GM18861 (cell line): ENCODE measurements around the gene ZNF888.
"Not testable (repeated sequence)": the region's sequence is repeated elsewhere in the genome, so short reads cannot be mapped to it uniquely, and the experiment has no call there.

Experiments
- ATAC-seq: cut with Tn5 transposase; IDR thresholded peaks from one replicate; pipeline ENCODE4 v1.9.1; 2021; ENCODE audit not compliant: unreplicated experiment

Gene ZNF888

DNA sequence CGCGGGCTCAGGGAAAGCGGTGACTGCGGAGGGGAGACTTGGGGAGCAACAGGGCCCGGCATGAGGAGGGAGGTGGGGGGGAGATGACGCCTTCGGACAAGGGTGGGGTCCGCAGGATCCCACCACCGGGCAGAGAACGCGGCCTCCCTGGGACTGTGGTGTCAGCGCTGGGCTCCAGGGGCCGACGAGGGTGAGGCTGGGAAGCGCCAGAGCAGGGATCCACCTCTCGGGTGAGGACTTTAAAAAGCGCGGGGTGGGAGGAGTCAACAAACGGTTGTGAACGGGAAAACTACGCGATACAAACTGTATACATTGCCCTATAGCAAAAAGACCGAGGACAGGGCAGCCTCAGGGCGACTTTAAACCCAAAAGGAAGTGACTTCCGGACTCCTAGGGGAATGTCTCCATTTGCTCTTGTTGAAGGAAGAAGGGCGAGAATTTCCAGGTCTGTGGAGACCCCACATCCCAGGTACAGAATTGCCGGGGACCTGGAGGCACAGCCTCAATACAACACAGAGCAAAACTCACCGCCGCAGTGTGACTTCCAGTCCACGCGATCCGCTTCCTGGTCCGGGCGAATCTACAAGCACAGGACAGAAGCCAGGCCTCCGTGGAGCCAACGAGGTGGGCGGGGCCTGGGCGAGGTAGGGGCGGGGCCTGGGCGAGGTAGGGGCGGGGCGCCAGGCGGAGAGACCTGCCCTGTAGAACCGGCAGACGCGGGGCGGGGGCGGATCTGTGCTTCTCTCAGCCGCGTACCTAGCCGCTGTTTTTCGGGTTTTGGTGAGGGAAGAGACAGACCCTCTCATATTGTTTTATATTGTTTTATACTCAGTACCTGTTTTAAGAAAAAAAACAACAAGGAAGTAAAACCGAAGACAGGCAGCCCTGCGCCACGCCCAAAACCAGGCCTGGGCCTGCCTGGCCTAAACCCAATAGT, at the start of gene ZNF888:
Gene ZNF888 (minus strand): TSS at position 588 of the 937 bp plus-strand sequence. CDS start 5,555 bp downstream, outside the sequence.
- ATAC-seq: peak; percentile 62

DNA sequence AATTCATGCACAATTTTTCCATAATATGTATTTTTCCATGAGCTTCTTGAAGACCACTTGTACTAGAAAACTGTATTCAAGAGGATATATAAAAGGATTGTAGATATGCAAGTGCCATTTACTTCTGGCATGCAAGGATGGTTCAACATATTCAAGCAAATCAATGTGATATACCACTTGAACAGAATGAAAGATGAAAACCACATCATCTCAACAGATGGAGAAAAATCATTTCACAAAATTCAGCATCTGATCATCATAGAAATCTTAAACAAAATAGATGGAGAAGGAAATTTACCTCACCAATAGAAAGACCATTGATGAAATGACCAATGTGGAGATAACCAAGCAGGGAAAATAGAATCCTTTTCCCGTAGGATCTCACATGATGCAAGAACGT, 44.5 kb upstream of the ZNF888 start:
- no peak for ATAC-seq

DNA sequence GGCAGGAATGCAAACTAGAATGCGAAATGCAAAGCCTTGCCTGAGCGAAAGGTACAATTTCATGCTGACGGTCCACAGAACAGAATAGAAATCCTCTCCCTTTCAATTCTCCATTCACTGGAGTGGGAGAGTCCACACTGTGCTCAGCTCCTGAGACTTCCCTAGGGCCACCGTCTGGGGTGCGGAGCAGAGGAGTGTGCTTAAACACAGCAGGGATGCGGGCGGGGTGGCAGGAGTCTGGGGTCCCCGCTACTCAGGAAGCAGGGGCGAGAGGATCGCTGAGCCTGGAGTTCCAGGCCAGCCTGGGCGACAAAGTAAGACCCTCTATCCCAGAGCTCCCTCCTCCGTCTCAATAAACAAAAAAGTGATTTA, 40.0 kb upstream of the ZNF888 start:
- ATAC-seq: peak; percentile 13

DNA sequence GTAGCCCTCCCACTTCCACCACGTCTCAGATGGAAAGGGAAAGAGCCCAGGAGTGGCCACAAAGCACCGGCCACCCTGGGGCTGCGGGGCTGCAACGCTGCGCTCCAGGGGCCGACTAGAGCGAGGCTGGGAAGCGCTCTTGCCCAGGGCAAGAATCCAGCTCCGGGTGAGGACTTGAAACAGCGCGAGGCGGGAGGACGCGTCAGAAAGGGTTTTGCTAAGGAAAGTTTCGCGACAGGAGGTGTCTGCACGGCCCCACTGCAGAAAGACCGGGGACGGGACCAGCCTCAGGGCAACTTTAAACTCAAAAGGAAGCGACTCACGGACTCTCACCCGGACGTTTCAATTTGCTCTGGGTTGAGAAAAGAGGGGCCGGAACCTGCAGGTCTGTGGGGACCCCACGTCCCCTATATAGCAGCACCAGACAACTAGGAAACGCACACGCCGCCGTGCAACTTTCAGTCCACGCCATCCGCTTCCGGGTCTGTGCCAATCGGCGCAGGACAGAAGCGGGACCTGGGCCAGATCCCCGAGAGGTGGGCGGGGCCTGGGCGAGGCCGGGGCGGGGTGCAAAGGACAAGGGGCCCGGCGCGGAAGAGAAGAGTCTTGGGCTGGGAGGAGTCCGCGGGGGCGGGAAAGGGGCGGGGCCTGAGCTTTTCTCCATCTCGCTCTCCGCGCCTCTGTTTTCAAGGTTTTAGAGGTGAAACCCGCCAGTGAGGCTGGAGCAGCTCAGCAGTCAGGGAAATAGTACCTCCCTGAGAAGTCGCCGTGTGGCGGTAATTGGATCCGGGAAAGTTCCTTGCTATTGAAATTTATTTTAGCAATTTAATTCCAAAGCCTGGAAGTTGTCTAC, 39.4 kb upstream of the ZNF888 start, which contains the start of gene ZNF816:
Gene ZNF816 (minus strand): TSS at position 488 of the 853 bp plus-strand sequence. CDS start 6,792 bp downstream, outside the sequence.
- ATAC-seq: peak; percentile 89

DNA sequence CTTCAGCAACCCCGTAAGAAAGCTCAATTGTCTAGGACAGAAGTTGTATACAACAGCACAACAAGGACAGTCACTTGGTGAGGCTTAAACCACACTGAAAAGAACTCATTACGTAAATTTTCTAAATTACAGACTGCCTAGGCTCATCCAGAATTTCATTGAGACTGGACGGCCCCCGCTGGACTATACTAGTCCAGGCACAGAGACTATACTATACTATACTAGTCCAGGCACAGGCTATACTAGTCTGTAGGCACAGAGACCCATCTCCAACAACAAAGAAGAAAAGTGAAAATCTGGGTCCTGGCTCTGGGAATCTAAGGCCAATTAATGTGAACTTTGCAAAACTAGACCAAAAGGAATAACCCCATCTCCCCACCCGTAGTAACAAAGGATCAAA, 38.8 kb upstream of the ZNF888 start:
- ATAC-seq: no peak

DNA sequence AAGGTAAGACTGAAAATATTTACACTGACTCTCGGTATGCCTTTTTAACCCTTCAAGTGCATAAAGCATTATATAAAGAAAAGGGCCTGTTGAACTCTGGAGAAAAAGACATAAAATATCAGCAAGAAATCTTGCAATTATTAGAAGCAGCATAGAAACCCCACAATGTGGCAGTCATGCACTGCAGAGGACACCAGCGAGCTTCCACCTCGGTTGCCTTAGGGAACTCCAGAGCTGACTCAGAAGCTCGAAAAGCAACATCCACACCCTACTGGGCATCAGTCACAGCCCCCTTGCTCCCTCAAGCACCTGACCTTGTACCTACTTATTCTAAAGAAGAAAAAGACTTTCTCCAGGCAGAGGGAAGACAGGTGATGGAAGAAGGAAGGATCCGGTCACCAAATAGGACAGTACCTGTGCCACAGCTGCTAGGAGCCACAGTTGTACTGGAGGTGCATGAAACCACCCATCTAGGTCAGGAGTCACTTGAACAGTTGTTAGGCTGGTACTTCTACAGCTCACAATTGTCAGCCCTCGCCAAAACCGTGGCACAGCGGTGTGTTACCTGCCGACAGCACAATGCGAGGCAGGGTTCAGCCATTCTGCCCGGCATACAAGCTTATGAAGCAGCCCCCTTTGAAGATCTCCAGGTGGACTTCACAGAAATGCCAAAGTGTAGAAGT, 36.5 kb upstream of the ZNF888 start:
- ATAC-seq: no peak

DNA sequence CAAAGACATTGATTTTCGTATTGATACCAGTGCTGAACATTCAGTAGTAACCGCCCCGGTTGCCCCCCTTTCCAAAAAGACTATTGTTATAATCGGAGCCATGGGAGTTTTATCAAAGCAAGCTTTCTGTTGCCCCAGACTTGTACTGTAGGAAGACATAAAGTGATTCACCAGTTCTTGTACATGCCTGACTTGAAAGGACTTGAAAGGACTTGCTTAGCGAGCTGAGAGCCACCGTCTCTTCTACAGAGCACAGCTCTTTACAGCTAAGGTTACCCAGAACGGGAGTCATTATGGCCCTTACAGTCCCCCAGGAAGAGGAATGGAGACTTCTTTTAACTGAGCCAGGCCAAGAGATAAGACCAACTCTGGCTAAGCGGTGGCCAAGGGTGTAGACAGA, 34.4 kb upstream of the ZNF888 start:
- no peak for ATAC-seq

DNA sequence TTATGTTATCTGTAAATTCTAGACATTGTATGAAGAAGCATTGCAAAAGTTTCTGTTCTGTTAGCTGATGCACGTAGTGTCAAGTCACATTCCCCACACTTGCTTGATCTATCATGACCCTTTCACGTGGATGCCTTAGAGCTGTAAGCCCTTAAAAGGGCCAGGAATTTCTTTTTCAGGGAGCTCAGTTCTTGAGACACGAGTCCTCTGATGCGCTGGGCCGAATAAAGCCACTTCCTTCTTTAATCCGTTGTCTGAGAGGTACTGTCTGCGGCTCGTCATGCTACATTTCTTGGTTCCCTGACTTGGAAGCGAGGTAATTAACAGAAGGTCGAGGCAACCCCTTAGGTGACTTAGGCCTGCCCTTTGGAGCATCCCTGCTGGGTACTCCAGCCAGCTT, 33.7 kb upstream of the ZNF888 start:
- ATAC-seq: no peak

DNA sequence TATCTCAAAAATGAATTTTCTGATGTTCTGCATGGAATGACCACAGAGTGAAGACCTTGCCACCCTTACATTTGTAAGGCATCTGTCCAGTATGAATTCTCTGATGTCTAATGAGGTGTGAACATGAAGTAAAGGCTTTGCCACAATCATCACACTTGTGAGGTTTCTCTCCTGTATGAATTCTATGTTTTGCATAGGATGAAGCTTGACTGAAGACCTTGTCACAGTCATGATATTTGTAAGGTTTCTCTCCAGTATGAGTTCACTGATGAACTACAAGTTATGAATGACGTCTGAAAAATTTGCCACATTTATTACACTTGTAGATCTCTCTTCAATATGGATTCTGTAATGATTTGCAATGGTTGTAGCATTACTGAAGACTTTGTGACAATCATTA, 26.2 kb upstream of the ZNF888 start:
- ATAC-seq: no peak

DNA sequence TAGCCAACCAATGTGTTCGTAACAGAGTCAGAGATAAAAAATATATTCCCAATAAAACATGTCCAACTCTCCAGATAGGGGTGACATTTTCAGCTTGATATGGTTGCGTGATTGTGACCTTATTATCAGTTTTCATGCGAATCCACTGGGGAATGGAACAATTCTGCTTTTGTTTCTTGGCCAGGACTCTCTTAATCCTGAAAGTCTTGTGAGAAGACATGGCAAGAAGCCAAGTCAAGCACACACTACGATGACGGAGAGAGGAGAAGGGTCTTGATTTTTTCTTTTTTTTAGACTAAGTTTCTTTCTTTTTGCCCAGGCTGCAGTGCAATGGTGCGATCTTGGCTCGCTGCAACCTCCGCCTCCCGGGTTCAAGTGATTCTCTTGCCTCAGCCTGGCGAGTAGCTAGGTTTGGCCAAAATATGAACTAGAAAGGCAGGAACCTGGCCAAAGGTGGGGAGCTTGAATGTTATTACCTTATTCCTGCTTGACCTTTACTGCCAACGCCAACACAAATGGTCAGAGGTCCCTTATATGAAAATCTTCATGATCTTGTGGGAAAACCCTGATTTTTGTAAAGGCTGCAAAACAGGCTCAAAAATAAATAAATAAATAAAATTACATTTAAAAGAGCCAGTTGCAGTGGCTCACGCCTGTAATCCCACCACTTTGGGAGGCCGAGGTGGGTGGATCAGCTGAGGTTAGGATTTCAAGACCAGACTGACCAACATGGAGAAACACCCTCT, 25.0 kb upstream of the ZNF888 start:
- no peak for ATAC-seq

DNA sequence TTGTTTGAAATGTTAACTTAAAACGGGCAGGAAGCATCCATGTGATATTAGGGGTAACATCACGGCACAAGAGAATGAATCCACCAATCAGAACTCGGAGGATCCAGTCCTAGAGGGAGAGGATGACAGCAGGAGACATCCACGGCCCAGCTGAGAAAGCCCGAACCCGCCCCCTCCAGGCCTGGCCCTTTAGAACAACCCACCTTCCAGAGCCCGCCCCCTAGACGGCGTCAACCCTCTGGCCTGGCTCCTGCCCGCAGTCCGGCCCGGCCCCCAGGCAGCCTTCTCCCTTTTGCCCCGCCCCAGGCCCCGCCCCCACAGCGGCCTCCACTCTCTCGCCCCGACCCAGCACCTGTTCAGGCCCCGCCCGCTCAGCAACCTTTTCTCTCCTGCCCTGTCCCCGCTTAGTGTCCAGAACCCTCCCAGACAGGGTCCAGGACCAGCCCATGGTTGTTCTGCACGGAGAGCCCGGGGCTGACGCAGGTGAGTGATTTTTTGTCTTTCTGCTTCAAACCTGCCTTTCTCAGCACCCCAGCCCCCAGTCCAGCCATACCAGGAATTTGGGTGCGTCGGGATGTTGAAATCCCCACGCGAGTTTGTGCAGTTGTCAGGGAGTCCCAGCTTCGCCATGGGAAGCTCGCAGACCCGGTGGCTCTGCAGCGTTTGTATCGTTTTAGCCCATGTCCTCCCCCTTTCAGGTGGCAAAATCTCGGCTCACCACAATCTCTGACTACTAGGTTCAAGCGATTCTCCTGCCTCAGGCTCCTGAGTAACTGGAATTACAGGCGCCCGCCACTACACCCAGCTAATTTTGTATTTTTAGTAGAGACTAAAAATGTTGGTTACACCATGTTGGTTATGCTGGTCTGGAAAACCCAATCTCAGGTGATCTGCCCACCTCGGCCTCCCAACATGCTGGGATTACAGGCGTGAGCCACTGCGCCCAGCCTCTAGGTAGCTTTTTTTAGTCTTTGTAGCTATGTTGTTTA, 23.4 kb upstream of the ZNF888 start:
- ATAC-seq: no peak

DNA sequence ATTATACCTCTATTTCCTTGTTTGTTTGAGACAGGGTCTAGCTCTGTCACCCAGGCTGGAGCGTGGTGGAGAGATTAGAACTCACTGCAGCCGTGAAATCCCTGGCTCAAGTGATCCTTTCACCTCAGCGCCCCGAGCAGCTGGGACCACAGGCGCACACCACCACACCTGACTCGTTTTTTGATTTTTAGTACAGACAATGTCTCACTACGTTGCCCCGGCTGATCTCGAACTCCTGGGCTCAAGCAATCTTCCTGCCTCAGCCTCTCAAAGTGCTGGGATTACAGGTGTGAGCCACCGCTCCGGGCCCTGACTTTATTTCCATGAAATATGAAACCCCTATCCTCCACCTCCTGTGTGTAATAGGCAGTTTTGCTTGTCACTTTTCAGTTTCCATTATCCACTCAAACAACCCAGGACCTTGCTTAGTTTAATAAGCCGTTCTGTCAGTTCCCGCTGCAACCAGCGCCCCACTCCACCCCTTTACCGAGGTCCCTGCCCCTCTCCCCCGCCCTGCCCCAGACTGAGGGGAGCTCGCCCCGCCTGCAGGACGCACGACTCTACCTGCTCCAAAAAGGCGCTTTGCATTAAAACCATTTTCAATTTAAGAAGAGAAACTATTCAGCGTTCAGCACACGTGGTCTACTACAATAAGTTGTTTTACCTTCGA, 22.6 kb upstream of the ZNF888 start:
- no peak for ATAC-seq

DNA sequence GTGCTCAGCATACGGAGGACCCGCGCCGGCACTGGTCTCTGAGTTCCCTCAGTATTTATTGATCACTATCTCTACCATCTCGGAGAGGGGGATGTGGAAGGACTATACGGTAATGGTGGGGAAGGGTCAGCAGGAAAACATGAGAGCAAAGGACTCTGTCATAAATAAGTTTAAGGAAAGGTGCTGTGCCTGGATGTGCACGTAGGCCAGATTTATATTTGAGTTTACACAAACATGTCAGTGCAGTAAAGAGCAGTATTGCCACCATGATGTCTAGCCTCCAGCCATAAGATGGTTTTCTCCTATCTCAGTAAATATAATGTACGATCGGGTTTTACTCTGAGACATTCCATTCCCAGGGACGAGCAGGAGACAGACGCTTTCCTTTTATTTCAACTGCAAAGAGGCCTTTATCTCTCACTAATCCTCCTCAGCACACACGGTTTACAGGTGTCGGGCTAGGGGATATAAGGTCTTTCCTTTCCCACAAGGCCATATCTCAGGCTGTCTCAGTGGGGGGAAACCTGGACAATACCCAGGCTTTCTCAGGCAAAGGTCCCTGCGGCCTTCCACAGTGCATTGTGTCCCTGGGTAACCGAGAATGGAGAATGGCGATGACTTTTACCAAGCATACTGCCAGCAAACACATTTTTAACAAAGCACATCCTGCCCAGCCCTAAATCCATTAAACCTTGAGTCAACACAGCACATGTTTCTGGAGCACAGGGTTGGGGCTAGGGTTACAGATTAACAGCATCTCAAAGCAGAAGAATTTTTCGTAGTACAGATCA, 21.7 kb upstream of the ZNF888 start:
- not testable (repeated sequence) for ATAC-seq

DNA sequence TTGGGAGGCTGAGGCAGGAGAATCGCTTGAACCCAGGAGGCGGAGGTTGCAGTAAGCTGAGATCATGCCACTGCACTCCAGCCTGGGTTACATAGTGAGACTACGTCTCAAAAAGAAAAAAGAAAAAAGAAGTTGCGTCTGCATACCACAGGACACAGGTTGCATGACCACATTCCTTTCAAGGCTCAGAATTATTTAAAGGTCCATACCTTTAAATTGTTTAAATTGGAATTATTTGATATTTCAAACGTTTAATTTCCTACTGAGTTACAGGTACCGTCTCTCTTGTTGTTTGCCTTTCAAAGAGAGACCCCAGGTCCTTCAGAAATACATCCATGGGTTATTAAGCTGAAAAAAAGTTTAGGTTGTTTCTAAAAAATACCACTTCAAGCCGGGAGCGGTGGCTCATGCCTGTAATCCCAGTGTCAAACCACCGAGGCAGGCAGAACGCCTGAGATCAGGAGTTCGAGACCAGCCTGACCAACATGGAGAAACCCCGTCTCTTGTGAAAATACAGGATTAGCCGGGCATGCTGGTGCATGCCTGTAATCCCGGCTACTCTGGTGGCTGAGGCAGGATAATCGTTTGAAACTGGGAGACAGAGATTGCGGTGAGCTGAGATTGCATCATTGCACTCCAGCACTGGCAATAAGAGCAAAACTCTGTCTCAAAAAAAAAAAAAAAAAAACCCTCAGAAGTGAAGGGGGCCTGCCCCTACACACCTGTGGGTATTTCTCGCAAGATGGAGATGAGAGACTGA, 20.8 kb upstream of the ZNF888 start:
- ATAC-seq: no peak

DNA sequence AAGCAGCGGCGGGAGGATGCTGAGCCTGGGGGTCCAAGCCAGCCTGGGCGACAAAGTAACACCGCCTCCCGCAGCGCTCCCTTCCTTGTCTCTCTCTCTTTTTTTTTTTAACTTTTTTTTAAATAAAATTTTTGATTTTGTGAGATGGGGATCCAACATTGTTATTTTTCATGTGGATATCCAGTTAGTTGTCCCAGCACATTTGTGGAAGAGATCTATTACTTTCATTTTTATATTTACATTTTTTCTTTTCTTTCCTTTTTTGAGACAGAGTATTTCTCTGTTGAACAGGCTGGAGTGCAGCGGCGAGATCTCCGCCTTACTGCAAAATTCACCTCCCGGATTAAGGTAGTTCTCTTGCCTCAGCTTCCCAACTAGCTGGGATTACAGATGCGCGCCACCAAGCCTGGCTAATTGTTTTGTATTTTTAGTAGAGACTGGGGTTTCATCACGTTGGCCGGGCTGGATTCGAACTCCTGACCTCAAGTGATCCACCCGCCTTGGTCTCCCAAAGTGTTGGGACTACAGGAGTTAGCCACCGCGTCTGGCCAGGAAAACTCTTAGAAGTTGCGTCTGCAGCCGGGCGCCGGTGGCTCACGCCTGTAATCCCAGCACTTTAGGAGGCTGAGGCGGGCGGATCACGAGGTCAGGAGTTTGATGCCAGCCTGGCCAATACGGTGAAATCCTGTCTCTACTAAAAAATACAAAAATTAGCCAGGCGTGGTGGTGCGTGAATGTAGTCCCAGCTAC, 20.1 kb upstream of the ZNF888 start:
- ATAC-seq: no peak

DNA sequence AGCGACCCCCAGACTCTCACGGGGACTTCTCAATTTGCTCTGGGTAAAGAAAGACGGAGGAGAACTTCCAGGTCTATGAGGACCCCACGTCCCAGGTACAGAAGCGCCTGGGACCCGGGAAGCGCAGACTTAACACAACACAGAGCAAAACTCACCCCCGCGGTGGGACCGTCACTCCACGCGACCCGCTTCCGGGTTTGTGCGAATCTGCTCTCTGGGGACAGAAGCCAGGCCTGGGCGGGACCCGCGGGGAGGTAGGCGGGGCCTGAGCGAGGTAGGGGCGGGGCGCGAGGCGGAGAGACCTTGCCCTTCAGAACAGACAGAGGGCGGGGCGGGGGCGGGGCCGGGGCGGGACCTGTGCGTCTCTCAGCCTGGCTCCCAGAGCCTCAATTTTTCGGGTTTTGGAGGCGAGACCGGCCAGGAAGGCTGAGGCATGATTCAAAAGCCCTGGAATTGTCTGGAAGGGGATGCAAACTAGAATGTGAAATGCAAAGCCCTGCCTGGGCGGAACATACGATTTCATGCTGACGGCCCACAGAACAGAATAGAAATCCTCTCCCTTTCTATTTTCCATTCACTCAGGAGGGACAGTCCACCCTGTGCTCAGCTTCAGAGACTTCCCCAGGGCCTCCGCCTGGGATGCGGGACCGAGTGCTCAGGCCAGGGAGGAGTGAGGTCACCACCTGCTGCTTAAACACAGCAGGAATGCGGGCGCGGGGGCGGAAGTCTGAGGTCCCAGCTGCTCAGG, 19.3 kb upstream of the ZNF888 start:
- peak; percentile 92 for ATAC-seq
